ENCODE measurements around the gene COL23A1.

DNA sequence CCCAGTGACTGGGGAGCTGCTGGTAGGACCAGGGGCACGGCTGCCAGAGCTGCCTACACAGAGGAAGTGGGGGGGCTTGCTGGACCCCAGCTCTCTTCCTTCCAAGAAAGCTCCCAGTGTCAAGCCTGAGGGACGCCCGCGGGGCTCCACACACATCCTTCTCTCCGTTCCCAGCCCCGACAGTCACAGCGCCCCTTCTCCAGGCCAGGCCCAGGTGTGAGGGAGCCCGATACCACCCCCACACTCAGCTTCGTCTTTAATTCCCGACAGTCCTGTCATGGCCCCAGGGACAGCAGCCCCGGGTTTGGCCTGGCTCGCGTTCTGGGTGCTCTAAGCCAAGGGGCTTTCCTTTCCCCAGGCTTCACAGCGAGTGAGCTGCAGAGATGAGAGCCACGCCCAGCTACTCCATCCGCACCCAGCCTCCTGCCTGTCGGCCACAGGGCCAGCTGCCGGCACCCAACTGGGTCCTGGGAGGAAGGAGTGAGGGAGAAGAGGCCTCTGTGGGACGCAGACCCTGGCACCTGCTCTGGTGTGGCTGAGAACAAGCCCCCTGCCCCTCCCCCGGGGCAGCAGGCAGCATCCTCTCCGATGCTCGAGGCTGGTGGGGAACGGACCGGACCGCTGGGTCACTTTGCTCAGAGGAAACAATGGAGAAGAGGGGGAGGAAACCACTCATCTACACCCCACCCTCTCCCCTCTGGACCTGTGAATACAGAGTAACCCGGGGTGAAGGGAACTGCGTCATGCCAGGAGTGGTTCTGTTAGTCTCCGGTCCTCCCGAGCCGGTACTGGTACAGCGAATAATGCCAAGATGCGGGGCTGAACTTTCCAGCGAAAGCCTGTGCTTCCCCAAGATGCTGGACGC, 303.7 kb downstream of the COL23A1 start:
- no peak for TF ChIP-seq GATA2 (IDR thresholded peaks at IDR 0.05; ENCODE audit: low read depth, low read length)
- no peak for TF ChIP-seq GATA3 (IDR thresholded peaks at IDR 0.05; ENCODE audit: low read depth, low read length)

All from SH-SY5Y (cell line).